OCI-LY3 (cell line): ENCODE measurements around the gene BHMT.

ENCODE experiments used
- CTCF ChIP-seq: fragments of 200-600, 300-600 bp; sonication (generic); IDR thresholded peaks from 2 replicates; pipeline ENCODE4 v1.5.1; 2014; ENCODE audit warnings: antibody characterized with exemption, low read length, low read depth
- EZH2phosphoT487 ChIP-seq: fragments of 200-600 bp; shearing (Covaris generic); IDR thresholded peaks from 2 replicates; pipeline ENCODE4 v1.6.1; 2018; ENCODE audit warnings: antibody characterized with exemption, mixed run types, low read depth

- no peak for TF ChIP-seq CTCF
- TF ChIP-seq EZH2phosphoT487: no peak
These were observed 37.0 kb upstream of the BHMT start for GRCh38 chr5:79074641-79075040.
